Hematopoietic multipotent progenitor cell treated with erythropoietin and hydrocortisone succinate and interleukin-3 and kit ligand, for 17 days (in vitro differentiated cells): ENCODE results near the gene SERP1.
"Not testable (repeated sequence)": the region's sequence is repeated elsewhere in the genome, so short reads cannot be mapped to it uniquely, and the experiment has no call there.

Experiments used
- DNase-seq: peaks from one replicate; pipeline ENCODE4 v3.0.0-alpha.2; 2015; ENCODE audit warnings: low spot score

SERP1 gene

DNA sequence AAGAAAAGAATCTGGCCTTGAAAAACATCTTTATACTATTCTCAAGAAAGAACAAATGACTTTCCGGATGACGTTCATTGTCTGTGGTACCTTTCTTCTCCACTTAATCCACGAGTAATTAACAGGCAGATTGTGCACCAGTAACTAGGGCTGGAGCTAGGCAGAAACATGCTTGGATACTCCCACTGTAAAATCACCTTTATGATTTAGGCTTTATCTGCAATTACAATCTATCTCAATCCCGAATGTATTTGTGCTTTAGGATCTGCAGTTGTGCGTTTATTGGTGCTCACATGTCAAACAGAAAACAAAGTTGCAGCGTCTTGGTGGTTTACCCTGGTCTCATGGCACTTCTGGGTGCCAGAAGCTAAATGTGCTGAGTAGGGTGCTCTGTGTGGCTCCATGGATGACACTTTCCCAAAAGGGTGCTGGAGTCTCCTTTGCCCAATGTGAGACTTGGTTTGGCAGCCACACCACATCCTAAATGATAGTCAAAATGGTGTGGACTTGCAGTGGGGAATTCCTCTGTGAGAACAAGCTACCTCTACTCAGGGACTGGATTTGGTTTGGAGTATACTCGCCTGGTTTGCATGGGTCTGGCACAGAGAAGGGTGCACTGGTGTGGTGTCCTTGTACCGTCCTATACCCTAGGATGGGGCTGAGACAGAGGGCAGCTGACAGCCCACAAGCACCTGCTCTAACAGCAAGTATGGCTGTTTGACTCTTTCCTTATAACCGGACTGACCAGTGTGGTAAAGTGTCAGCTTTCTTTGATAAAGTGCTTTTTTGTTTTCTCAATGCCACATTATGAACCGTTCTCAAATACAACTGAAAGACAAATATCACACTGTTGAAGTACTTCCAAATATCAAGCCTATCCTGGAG lies 7.7 kb downstream of the SERP1 start:
- DNase-seq: no peak

DNA sequence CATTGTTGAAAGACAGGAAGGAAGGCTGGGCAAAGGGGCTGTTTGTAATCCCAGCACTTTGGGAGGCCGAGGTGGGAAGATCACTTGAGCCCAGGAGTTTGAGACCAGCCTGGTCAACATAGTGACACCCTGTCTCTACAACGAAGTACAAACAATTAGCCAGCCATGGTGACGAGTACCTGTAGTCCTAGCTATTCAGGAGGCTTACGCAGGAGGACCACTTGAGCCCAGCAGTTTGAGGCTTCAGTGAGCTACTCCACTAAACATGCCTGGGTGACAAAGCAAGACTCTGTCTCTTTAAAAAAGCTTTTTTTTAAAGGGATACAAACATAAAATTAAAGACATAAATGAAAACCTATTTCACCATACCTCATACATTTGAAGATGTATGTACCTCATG lies 11.1 kb downstream of the SERP1 start:
- DNase-seq: no peak

DNA sequence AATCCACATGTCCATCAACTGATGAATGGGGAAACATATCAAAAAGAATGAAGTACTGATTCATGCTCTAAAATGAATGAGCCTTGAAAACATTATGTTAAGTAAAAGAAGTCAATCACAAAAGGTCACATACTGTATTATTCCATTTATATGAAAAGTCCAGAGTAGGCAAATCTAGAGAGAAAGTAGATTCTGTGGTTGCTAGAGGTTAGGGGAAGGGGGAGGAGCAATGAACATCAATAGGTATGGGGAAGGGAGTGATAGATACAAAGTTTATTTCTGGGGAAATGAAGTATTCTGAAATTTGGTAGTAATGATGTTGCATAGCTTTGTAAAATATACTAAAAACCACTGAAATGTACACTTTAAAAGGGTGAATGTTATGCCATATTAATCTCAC lies 14.5 kb downstream of the SERP1 start:
- DNase-seq: no peak

DNA sequence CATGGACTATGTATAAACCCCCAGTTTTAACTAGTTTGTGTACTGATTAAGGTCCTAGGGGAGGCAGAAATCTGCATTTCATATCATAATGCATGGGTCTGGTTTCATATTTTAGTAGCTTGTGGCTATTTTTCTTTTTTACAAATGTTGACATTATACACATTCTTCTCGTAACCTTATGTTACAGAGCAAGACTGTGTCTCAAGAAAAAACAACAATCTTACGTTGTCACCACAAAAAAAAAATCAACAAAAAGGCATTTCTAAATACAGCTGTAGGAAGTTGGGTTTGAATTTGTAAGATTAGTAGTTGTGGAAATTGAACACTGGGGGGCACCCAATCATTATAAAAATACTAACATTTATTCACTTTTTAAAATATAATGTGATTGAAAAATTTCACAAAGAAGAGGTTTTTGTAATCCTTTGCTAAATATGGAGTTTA lies 17.9 kb downstream of the SERP1 start:
- peak; percentile 62 for DNase-seq

DNA sequence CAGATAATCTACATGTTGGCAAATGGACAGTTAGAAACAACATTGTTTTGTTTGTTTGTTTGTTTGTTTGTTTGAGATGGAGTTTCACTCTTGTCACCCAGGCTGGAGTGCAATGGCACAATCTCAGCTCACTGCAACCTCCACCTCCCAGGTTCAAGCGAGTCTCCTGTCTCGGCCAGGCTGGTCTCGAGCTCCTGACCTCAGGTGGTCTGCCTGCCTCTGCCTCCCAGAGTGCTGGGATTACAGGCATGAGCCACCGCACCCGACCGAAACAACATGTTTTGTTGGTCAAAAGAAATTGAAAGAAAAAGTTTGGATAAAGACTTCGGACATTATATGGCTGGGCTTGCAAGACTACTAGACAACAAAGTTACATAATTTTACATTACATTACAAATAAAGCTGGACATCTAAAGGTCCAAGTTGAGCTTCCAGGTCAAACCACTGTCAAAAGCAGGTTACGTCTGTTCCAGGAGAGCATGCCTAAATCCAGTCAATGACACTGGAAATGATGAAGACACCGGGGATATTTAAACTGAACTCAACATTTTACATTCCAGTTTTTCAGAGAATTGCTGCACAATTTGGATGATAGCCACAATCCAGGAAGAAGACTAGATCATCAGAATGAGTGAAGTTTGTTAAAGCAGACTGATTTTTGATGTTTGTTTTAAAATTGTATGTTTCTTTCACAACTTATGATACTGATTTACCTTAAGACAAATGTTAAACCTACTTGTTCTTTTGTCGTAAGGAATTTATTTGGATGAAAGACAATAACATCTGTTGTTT lies 18.6 kb downstream of the SERP1 start:
- DNase-seq: no peak

DNA sequence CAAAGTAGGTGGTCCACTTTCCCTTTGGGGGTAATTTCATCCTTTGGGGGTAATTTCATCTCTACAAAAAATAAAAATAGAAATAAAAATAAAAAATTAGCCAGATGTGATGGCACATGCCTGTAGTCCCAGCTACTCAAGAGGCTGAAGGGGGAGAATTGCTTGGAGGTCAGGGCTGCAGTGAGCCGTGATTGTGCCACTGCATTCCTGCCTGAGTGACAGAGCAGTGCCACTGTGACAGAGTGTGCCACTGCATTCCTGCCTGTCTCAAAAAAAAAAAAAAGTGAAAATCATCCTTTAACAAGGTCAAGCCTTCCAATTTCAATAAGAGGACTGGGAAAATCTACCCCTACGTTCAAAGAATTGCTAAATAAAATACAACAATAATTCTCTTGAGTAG lies 22.8 kb downstream of the SERP1 start:
- DNase-seq: no peak

DNA sequence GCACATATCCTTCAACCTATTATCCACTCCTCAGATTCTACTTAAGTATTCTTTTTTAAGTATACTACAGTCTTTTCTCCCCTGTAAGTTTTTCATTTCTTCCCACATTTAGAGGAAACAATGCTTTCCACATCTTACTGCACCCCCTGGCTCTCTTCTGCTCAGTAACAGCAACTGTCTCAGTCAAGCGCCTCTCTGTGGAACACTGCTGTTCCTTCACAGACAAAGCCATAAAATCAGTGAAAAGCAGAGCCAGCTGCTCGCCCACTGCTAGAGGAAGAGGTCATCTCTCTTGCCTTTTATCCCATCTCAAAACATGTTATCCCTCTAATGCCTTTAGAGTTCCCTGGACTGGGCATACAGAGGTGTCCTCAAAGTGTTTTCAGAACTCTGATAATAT lies 24.8 kb downstream of the SERP1 start:
- no peak for DNase-seq

DNA sequence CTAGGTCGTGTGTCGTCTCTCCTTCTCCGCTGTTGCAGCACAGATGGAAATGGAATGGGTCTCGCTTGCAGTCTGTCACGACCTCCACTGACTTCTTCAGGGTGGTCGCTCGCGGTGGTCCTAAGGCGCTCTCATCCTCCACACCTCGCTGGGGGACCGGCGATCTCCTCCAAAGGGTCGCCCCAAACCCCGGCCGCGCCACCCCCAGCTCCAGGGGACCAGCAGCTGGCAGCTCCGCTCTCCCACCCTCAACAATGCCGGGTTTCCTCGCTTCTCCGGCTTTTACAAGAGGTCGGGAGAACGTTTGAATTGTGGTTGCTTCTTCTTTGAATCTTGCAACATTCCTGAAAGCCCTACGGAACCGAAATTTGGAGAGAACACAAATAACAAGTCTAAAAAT lies 25.9 kb downstream of the SERP1 start:
- no peak for DNase-seq

DNA sequence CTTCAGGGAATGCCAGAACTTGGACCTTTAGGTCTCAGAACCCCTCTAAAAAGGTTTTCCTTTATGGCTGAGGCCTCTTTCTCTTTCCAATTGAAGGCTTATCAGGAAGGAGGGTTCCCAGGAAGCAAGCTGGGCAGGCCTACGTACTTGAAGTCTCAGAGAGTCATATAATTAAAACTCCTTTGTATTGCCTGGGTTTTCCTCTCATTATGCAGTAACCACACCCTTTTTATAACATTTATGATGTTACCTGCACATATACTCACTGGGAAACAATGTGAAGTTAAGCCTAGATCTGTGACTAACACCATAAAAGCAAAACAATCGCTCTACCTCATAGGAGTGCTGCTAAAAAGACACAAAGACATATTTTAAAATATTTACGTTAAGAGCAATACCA lies 27.3 kb downstream of the SERP1 start:
- no peak for DNase-seq

DNA sequence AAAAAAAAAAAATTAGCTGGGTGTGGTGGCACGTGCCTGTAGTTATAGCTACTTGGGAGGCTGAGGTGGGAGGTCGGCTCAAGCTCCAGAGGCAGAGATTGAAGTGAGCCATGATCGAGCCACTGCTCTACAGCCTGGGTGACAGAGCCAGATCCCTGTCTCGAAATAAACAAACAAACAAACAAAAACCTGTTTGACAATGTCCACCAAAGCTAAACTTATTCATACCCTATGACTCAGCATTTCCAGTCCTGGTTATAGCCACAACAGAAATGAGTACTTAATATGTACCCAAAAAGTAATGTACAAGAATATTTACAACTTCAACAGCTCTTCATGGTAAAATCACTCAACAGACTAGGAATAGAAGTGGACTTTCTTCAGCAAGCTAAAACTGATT lies 31.1 kb downstream of the SERP1 start:
- DNase-seq: no peak

DNA sequence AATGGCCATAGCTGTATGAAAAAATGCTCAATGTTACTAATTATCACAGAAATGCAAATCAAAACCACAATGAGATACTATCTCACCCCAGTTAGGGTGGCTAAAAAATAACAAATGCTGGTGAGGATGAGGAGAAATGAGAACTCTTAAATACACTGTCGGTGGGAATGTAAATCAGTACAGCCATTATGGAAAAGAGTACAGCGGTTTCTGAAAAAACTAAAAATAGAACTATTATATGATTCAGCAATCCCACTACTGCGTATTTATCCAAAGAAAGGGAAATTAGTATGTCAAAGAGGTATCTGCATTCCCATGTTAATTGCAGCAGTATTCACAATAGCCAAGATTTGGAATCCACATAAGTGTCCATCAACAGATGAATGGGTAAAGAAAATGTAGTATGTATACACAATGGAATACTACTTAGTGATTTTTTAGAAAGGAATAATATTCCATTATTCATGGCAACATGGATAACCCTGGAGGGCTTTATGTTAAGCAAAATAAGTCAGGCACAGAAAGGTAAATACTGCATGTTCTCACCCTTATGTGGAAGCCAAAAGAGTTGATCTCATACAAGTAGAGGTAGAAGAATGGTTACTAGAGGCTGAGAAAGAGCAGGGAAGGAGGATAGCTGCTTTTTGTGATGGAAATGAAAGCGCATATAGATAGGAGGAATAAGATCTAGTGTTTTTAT lies 35.0 kb downstream of the SERP1 start:
- no peak for DNase-seq

DNA sequence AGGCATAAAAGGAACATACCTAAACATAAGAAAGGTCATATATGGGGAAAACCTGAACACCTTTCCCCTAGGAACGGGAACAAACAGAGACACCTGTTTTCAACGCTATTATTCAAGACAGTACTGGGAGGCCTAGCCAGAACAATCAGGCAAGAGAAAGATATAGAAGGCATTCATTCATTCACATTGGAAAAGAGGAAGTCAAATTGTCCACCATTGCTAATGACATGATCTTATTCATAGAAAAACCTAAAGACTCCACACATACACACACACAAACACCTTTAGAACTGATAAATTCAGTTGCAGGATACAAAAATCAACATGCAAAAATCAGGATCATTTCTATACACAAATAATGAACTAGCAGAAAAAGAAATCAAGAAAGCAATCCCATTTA lies 36.5 kb downstream of the SERP1 start:
- no peak for DNase-seq

DNA sequence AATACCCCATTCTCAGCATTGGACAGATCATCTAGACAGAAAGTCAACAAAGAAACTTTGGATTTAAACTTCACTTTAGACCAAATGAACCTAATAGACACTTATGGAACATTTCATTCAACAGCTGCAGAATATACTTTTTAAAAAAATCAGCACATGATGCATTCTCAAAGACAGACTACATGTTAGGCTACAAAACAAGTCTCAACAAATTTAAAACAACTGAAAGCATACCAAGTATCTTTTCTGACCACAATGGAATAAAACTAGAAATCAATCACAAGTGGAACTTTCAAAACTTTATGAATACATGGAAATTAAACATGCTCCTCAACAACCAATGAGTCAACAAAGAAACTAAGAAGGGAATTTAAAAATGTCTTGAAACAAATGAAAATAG lies 37.9 kb downstream of the SERP1 start:
- no peak for DNase-seq

DNA sequence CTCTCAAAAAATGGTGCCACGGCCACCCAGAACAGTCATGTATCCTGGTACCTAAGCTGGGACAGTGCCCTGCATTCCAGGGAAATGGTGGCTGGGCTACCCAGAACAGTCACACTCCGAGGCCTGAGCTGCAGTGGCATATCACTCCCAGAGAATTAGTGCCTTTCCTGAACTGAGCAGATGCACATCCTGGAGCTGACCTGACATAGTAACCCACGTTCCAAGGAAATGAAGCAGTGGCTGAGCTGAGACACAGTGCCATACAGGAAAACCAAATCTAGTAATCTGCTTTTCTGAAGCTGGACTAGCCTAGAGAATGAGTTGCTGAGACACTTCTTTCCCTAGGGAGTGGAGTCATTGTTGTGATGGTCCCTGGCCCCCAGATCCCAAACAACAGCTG lies 41.8 kb downstream of the SERP1 start:
- no peak for DNase-seq

DNA sequence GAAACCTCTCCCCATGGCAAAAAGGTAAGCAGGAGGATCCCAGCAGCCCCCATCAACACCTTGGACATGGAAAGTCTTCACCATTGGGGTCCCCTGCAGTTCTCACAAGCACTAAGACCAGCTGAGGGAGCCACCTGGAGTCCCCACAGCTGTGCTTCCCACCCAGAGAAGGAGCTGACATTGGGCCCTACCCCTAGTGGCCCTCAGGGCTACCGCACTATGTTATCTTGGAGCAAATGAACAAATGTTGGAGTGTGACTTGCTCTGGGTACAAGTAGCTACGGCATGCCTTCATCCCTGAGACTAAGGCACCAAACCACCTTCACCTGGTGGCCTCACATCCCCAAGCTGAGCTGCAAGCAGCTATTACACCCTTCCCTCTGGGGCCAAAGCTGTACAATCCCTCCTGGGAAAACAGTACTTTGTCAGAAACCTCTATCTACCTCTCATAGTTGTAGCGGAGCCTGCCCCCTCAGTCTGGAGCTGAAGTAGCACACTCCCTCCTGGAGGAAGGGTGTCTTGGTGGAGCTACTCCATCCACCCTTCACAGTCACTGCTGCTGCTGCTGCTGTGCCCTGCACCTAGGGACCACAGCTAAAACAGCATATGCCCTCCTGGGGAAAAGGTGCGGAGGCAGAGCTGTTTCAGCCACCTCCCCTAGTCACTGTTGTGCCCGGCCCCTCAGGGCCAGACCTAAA lies 42.7 kb downstream of the SERP1 start:
- DNase-seq: no peak

DNA sequence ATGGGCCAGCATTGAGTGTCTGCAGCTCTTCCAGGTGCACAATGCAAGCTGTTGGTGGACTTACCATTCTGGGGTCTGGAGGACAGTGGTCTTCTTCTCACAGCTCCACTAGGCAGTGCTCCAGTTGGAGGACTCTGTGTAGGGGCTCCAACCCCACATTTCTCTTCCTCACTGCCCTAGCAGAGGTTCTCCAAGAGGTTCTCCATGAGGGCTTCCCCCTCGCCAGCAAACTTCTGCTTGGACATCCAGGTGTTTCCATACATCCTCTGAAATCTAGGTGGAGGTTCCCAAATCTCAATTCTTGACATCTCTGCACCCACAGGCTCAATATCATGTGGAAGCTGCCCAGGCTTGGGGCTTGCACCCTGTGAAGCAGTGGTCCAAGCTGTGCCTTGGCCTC lies 45.3 kb downstream of the SERP1 start:
- DNase-seq: not testable (repeated sequence)

DNA sequence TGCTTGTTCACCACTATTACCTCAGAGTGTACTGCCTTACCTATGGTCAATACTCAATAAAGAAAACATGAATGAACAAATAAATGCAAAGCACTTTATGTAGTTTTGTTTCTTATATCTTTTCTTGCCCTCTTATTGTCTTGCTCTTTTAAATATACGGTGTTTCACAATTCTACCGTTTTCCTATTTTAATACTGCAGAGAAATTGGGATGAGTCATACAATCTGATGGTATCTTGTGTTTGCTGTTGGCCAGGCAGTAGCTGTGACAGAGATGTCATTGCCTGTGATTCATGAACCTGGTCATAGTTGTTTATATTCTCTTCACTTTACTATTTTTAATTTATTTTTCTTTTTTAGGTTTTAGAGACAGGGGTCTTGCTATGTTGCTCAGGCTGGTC lies 48.3 kb downstream of the SERP1 start:
- DNase-seq: peak; percentile 12

DNA sequence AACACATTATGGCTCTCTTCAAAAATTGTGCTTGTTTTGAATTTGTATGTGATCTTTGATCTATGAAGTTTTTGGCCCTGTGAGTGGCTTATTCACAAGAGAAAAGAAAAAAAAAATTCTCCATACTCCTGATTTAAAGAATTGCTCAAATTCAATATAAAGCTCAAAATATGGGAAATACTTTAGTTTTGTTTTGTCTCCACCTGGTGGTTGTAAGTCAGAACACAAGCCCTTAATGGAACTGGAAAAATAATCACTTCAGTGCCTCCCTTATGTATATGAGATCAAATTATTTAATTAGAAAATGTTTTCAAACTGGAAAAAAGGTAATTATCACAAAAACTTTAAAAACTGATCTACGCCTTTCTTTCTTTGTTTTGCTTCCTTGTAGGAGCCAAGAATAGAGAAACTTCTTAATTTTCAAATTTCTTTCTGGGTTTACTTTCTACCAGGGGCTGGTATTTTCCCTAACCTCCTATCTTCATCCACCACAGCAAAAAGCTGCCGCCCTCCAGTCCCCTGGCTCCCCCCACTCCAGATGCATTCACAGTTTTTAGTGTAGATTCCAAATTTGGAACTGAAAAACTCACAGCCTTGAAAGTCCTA lies 50.6 kb downstream of the SERP1 start:
- peak; percentile 82 for DNase-seq

DNA sequence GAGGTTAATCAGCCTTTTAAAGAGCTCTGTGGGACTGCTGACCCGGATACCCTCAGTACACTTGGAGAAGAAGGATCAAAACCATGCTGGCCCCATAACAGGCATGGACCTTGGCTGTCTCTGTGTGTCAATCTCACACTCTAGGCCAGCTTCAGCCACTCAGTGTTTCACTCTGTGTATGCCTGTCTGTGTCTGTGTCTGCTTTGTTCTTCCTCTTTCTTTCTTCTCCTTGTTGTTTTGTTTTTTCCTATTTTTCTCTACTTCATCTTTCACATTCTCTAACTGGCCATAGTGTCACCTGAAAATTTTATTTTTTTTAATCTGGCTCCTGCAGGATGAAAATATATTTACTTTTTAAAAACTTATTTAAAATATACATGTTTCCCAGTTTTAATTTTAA lies 51.1 kb downstream of the SERP1 start:
- DNase-seq: no peak

DNA sequence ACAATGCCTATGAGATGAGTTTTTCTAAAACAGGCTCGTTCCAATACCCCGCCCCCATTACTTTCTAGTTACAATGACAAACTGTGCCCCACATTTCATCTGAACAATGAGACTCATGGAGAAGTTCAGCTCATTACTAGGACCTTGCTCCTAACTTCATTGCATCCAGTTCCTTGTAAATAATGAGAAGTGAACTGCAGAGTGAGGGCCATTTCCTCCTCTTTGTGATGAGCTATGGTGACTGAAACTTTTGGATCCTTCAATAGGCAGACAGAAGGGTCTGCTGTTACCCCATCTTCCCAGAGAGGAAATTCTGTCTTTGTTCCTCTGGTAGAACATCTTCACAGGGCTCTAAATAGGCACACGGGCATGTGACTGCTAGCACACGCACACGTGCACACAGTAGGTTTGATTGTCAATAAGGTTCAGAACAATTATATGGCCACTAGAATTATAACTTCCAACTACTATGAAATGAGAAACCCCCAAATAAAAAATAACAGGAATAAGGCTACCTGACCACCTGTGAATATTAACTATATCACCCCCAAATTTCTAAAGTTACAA lies 51.8 kb downstream of the SERP1 start:
- DNase-seq: no peak
